IPS-NIHi7 (cell line): ENCODE data around the gene OGG1.
A peak's percentile ranks its signal among the peaks of the same experiment; 100 is the strongest.

Source experiments
- DNase-seq: peaks from one replicate; pipeline ENCODE4 v3.0.0; 2012; ENCODE audit warnings: mixed read lengths; ENCODE audit errors: extremely low spot score

OGG1 gene

DNA sequence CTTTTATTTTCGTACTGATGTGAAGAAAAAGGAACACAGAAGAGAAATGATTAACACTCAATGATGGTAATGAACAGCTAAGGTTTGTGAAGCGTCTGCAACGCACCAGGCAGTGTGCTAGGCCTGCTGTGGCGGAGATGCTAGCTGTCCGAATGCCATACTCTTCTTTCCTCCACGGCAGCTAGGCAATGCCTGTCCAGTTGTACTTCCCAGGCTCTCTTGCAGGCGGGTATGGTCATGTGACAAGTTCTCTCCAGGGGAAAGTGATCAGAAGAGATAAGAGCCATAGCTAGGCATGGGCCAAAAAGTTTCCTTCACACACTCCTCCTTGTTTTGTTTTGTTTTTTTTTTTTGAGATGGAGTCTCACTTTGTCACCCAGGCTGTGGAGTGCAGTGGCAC, 35.9 kb downstream of the OGG1 start:
- no peak for DNase-seq

DNA sequence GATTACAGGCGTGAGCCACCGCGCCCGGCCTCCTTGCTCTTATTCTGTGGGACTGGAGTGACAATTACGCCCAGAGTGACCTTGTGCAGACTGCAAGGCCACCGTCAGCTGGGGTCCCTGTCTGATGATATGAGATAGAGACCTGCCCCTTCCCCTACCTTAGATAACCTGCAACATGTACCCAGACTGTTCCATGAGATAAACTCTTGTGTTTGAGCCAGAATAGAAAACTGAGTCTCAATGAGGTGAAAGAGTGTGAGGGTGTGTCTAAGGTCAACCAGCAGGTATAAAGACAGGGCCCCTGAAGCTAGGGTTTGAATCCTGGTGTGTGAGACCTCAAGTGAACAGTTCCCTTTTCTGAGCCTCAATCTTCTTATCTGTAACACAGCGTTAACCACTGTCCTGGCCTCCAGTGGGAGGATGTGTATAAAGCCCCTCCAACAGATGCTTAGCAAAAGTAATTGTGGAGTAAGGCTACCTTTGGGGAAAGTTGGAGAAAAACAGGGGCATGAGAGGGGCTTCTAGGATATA, 36.5 kb downstream of the OGG1 start:
- DNase-seq, result no peak

DNA sequence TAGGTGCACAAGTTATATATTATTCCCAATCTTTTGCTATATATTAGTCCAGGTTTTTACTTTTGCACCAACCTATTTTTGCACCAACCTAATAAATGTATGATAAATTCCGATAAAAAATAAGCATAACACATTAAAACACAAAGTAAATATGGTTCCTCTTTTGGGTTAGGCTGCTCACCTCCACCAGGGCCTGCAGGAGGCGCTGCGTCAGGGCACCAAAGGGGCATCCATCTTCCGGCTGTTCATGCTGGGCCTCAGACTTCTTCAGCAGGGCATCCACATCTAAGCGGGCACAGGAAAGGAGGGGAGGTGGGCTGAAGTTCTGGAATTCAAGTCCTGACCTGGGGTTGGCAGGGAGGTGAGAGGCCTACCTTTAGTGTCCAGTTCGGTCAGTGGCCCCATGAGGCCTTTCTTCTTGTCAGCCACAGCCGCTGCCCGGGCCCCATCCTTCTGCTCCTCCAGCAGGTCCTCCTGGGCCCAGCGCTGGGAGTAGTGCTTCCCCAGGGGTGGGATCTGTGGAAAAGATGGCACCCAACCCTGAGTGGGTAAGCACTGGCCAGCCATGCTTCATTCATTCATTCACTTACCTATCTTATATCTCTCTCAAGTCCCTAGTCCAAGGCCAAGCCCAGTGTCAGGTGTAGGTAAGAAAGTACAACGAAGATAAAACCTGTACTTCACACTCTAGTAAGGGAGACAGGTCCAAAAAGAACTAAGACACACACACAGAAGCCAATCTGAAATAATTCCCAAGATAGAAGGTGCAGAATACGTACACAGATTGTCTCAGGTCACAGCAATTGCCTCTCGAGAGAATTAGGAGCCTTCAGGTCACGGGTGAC, 37.3 kb downstream of the OGG1 start:
- no peak for DNase-seq

DNA sequence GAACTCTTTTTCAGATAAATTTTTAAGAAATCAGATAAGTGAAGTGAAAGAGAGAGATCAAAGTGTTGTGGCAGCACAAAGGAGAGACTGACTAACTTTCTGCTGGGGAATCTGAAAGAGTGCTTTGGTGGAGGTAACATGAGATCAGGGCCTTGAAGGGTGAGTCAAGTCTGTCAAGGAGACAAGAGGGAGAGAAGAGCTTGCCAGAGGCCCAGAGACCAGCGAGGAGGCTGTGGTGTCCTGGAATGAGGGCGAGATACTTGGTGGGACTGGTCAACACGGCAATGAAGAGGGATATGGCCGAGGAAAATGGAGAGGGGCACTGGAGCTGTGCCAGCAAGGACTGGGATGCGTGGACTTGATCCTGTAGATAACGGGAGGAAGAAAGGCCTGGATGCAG, 38.0 kb downstream of the OGG1 start:
- DNase-seq, result no peak

DNA sequence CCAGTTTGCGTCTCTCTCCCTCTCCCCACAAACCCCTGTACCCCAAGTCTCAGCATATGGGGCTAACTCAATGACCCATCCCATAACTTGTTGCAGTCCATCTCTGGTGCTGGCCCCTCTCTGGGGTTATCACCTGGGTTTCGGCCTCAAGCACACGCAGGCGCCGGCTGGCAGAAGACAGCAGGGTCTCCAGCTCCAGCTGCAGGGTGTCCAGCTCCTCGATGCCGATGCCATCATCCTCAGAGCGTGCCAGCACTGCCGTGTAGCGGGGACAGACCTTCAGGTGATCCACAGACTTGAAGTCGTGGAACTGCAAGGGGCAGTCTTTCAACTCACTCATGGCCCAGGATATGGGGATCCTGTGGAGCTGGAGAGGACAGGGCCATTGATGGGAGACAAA, 41.4 kb downstream of the OGG1 start:
- DNase-seq, result no peak

DNA sequence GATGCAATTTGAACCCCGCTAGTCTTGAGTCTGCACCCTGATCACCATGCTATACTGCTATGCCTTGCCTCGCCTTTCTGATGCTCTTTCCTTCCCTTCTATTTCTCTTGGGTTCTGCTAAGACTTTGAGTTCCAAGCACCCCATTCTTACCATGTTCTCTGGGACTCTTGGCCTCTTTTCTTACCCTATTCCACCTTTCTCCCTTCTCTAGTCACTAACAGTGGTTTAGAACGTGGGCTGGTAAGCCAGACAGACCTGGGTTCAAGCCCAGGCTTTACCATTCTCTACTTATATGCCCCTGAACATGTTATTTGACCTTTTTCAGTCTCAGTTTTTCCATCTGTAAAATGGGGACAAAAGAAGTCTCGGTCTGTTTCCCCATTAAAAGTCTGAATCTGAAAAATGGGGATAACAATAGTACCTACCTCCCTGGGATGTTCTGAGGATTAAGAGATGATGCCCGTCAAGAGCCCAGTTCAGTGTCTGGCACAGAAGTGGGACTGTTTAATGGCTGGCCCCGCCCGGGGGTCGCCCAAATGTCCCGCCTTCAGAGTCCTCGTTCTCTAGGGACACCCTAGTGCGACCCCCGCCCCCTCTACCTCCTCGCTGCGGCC, 42.1 kb downstream of the OGG1 start:
- no peak for DNase-seq

DNA sequence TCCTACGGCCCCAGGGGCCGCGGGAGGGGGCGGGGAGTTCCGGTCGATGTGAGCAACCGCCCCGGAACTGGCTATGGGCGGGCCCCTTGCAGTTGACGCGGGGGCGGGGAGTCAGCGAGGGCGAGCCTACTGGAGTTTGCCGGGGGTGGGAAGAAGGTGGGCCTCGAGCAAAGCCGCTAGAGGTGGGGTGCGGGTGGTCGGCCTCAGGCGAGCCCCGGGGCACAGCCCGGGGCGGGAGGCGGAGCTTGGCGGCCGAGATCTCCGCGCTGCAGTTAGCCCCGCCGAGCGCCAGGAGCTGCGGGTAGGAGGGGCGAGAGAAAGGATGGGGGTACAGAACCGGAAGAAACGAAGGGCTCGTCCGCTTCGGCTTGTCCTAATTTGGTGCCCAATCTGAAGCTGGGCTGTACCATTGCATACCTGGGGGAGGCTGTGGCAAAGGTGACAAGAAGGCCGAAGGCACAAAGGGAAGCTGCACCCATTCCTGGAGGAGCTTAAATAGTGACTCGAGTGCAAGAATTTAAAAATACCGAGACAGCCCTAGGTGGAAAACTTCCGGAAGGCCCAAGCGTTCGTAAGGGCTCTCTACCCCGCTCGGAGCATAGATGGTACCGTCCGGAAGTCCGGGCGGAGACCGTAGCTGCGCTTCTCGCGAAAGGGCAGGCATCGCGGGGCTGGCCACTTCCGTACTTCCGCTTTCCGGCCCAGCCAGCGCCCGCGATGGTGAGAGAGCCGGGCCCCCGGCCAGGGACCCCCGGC, 42.8 kb downstream of the OGG1 start, which contains the start of the genes ARPC4 and TADA3:
TSS of gene ARPC4 (plus strand) at position 678 of the 756 bp plus-strand sequence. CDS start at position 718, 40 bp downstream.
TSS of gene TADA3 (minus strand) at position 69 of the 756 bp plus-strand sequence. CDS start 1,007 bp downstream, outside the sequence.
- DNase-seq, result peak; percentile 94

DNA sequence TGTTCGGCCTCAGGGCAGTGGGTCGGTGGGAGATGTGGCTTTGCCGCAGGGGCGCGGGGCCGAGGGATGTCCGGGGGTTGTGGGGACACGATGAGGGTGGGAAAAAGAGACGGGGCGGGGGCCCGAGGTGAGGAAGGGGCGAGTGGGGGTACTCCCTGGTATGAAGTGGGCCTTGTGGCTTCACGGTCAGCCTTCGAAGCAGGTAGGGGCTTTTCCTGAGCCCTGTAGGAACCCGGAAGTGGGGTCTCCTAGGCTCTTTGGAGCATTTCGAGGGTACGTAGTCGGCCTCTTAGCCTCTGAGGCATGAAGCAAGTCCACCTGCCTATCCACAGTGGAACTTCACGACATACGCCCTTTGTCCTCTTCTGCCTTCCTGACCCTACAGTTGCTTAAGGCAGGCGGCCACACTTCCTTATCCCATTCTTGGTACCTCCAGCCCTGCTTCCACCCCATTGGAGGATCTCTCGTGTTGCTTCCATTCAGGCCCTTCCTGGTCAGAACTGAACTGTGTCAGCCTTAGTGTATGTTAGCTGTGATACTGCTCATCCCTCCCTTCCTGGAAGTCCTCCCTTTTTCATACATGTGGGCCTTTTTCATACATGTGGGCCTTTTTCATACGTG, 43.5 kb downstream of the OGG1 start:
- no peak for DNase-seq

DNA sequence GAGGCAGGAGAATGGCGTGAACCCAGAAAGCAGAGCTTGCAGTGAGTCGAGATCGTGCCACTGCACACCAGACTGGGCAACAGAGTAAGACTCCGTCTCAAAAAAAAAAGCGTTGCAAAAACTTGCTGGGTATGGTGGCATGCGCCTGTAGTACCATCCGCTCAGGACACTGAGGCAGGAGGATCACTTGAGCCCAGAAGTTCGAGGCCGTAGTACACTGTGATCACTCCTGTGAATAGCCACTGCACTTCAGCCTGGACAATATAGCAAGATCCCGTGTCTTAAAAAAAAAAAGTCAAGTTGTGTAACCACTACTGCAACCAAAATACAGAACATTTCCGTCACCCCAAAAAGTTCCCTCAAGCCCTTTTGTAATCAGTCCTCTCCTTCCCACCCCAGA, 44.6 kb downstream of the OGG1 start:
- DNase-seq, result no peak

DNA sequence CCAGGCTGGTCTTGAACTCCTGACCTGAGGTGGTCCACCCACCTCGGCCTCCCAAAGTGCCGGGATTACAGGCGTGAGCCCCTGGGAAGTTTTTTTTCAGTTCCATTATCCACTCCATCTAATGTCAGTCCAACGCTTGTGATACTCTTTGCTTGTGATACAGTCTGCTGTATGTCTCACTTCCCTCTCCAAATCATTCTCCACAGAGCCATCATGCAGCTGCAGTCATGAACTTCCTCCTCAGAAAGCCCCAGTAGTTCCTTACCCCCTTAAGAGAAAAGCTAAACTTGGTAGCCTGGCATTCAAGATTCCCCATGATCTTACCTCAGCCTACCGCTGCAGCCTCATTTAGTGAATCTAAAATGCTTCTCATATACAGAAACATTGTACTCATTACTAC, 45.5 kb downstream of the OGG1 start:
- DNase-seq, result no peak

DNA sequence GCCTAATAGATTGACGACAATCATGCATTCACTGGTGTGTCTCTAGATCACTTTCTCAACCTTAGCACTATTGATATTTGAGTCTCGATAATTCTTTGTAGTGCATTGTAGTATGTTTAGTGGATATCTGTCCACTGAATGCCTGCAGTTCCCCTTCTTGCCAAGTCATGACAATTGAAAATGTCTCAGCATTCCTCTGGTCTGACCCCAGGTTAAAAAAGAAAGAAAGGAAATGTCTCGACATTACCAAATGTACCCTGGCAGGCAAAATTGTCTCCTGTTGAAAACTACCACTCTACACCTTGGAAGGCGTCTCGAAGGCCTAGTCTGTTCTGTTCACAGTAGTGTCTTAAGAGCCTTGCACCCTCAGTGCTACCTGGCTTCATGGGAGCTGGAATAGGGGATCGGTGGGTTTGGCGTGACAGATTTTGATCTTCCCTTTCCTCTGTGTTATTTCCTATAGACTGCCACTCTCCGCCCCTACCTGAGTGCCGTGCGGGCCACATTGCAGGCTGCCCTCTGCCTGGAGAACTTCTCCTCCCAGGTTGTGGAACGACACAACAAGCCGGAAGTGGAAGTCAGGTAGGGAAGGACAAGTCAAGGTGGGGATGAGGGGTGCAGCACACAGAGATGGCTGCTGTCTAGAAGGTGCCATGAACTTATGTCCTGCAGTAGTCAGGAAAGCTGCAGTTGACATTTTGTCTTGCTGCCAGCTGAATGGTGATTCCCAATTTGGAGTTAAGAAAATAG, 47.6 kb downstream of the OGG1 start:
- no peak for DNase-seq

DNA sequence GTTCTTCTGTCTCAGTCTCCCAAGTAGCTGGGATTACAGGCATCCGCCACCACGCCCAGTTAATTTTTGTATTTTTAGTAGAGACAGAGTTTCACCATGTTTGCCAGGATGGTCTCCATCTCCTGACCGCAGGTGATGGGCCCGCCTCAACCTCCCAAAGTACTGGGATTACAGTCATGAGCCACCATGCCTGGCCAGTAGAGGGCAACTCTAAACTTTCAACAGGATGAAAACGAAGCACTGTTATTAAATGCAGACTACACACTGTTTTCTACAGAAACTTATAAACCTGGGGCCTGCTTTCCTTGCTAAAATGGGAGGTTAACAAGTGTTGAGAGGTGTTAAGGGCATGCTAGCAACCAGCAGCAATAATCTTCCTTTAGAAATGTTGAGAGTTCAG, 50.8 kb downstream of the OGG1 start:
- no peak for DNase-seq

DNA sequence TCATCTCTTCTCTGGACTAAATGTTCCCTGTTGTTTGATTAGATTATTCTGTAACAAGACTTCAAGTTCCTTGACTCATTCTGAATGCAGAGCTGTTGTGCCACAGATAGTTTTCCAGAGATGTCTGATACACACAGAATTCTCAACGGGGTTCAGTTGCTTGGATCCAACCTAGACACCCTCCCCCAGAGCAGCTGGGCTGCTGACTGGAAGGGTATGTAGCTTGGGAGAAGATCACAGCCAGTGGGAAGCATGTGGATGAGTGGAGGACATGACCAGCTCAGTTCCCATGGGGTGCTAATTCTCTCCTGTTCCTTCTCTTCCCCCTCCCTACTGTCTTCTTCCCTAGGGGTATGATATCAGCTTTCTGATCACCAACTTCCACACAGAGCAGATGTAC, 53.7 kb downstream of the OGG1 start:
- no peak for DNase-seq

DNA sequence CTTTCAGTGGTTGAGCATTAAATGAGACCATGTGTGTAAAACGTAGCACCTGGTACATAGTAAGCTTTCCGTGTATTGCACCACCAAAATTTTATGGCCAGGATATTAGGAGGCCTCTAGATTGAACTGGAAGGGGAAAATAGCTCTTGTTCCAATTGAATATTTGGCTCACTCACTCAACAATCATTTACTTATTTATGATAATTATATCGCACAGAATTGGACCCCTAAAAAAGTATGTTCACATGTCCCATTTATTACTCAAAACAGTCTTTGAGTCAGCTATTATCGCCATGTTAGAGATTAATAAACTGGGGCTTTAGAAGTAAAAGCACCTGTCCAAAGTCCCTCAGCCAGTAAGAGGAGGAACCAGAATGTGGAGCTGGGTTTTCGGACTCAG, 55.2 kb downstream of the OGG1 start:
- DNase-seq, result no peak

DNA sequence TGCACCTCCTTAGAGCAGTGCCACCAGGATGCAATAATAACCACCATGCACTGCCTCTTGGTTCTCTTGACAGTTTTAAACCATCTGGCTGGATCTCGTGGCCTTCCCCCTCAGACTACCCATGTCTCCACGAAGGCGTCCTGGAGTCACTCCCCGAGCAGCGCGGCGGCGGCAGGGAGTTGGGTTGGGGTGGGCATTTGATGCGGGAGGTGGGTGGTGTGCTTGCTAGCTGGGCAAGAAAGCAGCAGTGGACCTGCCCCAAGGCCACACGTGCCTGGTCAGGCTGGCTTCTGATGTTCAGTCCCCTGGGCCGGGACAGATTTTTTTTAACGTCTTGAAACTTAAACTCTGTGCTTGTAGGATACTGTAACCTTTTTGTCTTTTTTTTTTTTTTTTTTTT, 56.4 kb downstream of the OGG1 start:
- no peak for DNase-seq
